Hypothalamus (tissue), 51 donors: Measurements from ENCODE around the gene NXN.
"Not testable (repeated sequence)": the region's sequence is repeated elsewhere in the genome, so short reads cannot be mapped to it uniquely, and the experiment has no call there.

Source experiments
- DNase-seq, 51 donors: peaks; one replicate each; lab custom pipeline; 2025; lab: John Stamatoyannopoulos, UW

NXN gene

DNA sequence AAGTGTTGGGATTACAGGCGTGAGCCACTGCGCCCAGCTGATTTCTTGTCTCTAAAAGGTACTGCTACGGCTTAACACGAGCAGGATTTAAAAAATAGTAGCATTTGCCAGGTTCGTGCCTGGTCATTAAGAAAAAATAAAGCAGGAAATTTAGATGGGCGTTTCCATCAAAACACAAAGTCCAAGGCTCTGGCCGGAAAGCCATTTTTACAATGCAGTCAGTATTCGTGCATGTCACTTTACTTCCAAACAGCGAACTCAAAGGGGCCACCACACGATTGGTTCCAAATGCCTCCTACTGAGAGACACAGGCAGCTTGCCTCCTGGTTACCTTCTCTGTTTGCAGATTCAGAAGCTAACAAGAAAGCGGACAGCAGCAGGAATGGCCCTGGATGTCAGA lies 131.2 kb downstream of the NXN start:
- DNase-seq = no peak

DNA sequence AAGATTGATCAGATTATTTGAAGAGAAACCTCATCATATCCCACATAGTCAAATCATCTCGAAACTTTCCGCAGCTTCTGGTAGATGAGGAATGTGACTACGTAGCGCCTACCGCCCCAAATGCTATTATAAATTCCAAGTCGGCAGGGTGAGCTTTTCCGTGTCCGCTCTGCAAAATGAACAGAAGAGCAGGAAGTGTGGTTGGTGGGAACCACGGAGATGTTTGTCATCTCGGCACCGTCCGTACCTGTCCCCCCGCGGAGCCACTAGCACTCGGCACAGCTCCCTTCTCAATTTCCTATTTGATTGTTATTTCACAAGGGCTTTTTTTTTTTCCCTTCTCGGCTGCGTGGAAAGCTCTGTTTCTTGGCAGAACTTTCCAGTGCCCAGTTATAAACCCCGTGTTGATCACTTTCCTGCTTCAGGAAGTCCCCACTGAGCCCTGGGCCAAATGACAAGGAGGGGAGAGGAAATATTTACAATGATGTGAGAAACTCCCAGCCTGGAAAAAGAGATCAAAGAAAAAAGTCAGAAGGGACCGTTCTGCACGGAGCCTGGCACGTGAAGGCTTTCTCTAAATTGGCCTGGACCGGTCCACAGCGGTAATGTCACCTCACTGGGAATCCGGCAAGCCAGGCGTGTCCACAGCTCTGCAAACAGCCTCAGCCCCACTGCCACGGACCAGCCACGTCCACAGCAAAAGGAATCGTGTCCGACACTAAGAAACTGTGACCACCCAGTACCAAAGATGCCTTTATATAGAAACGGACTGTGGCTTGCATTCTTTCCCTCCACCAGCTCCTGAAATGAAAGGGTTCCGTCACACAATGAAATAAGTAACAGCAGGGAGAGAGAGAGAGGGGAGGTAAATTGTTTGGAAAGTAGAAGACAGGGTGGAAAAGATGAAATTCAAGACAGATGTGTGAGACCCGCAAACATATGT lies 132.4 kb downstream of the NXN start:
- DNase-seq = peak in 1 of 51 donors; percentile 1

DNA sequence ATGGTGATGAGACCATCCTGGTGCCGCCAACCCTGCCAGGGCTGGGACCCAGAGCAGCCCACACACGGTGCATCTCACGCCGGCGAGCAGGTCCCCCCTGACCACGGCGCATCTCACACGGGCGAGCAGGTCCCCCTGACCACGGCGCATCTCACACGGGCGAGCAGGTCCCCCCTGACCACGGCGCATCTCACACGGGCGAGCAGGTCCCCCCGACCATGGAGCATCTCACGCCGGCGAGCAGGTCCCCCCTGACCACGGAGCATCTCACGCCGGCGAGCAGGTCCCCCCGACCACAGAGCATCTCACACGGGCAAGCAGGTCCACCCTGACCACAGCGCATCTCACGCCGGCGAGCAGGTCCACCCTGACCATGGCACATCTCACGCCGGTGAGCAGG lies 138.3 kb downstream of the NXN start:
- DNase-seq = peak in 1 of 51 donors; percentile 0

DNA sequence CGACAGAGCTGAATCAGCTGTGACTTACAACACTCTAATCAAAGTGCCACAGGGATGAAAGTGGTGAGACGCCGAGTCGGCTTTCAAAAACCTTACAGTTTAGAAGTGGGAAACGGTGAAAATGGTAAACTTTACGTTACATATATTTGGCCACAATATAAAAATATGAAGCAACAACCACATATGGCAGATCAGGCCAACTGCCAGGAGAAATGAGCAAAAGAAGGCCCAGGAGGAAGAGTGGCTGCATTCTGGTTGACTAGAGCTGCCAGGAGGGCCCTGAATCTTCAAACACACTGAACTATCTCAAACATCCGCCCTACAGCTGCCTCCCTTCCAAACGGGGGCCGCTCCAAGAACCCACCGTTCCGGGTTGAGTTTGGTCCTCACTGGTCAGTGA lies 141.1 kb downstream of the NXN start:
- no peak for DNase-seq

DNA sequence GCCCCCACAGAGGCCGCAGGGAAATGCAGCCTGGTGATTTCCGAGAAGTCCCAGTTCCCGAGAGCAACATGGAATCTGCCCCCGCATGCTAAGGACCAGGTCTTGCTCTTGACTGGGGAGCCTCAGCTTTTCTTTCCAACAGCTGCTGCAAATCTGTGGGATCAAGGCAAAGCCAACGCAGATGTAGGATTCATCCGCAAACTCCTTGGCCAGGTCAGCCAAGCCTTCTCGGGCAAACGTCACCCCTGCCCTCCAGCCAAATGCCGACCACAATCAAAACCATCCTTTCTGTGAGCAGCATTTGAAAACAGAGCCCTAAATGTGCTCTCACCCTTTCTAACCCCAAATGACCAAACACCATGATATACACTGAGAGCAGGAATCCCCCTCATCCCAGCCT lies 143.4 kb downstream of the NXN start:
- no peak for DNase-seq

DNA sequence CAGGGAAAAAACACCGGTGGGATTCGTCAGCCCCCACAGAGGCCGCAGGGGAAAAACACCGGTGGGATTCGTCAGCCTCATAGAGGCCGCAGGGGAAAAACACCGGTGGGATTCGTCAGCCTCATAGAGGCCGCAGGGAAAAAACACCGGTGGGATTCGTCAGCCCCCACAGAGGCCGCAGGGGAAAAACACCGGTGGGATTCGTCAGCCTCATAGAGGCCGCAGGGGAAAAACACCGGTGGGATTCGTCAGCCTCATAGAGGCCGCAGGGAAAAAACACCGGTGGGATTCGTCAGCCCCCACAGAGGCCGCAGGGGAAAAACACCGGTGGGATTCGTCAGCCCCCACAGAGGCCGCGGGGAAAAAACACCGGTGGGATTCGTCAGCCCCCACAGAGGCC lies 143.9 kb downstream of the NXN start:
- DNase-seq = not testable (repeated sequence)

DNA sequence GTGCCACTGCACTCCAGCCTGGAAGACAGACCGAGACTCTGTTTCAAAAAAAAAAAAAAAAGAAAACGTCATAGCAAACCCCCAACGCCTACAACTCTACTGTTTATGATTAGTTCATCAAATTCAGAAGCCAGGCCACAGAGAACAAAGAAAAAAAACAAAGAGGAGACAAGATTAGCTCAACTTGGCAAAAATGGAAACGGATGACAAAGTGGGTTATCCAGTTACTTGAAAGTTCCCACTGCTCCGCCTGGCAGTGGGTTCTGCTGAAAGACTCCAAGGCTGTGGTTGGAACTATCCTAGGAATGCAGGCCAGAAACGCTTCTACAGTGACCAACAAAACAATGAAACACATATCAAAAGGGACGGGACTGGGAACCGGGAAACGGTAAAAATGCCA lies 144.3 kb downstream of the NXN start:
- DNase-seq = no peak

DNA sequence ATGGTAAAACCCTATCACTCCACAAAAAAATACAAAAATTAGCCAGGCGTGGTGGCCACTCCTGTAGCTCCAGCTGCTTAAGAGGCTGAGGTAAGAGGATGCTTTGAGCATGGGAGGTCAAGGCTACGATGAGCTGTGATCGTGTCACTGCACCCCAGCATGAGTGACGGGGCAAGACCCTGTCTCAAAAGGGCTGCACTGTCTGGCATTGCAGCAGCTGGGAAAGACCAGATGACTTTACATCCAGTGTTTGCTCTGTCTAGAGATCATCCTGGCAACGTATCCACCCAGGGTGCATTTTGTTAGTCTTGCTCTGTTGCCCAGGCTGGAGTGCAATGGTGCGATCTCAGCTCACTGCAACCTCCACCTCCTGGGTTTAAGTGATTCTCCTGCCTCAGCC lies 145.4 kb downstream of the NXN start:
- no peak for DNase-seq

DNA sequence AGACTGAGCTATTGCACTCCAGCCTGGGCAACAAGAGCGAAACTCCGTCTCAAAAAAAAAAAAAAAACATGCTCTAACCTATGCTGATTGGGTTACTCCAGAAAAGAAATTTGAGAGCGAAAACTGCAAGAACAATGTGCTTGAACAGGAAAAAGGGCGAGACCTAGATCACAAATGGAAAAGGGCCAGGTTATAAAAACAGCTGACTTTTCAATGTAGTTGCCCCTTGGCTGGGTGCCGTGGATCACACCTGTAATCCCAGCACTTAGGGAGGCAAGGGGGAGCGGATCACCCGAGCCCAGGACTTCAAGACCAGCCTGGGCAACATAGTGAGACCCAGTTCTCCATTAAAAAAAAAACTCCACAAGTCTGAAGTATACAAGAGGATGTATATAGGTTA lies 148.6 kb downstream of the NXN start:
- no peak for DNase-seq

DNA sequence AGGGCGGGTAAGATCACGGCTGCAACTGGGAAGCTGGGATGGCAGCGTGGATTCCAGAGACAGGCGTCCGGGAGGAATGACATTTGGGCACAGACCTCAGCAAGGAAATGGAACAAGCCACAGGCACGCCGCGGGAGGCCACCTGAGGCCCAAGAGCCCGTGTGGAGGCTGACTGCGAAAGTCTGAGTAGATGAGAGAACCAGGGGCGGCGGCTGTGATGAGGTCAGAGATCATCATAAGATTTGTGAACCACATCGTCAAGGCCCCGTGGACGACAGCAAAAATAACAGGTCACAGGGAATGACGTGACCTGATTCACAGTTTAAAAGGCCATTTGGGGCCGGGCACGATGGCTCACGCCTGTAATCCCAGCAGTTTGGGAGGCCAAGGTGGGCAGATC lies 149.2 kb downstream of the NXN start:
- DNase-seq = no peak

DNA sequence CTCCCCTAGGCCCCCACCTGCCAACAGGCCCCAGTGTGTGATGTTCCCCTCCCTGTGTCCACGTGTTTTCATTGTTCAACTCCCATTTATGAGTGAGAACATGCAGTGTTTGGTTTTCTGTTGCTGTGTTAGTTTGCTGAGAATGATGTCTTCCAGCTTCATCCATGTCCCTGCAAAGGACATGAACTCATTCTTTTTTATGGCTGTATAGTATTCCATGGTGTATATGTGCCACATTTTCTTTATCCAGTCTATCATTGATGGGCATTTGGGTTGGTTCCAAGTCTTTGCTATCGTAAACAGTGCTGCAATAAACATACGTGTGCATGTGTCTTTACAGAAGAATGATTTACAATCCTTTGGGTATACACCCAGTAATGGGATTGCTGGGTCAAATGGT lies 150.0 kb downstream of the NXN start:
- not testable (repeated sequence) for DNase-seq

DNA sequence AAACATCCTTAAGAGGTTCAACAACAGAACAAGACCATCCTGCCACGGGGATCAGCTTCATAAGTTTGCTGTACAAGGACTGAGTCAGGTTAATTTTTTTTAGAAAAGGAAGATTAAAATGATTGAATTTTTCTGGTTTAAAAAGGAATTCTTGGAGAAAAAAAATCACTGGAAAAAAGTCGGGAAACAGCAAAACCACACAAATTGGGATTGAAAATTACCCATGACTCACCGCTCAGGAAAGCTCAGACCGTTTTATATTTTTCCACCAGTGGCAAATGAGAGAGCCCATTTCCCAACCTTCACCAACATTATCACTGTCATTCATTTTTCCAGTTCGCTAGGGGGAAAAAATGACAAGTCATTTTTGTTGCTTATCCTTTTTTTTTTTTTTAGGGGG lies 150.8 kb downstream of the NXN start:
- DNase-seq = no peak

DNA sequence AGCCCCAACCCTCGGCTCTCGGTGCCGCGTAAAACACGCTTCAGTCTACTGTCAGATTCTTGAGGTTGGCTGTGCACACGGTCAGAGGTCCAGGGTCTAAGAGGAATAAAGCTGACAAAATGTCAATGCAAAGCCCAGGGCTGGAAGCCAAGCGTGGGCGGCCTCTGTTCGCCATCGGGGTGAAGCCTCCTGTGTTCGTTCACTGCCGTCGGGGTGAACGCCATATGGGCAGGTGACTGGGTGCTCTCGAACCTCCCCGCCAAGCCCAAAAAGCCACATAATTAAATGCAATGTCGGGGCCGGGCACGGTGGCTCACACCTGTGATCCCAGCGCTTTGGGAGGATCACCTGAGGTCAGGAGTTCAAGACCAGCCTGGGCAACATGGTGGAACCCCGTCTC lies 152.8 kb downstream of the NXN start:
- DNase-seq = no peak

DNA sequence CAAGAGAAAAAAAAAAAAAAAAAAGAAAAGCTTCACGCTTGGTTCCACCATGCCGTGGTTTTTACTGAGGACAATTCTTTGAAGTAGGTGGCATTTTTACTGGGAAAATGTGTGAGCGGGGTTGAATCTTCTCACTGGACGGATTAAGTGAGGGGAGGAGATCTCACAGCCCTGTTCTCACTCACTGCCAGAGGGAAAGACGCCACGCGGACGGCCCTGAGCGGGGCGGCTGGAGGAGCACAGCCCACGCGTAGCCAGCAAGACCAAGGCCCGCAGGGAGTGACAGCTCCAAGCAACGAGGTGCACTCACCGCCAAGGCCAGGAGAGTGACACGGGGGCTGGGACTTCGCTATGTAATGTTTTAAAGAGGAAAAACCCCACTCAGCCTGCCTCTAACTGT lies 154.4 kb downstream of the NXN start:
- DNase-seq = no peak

DNA sequence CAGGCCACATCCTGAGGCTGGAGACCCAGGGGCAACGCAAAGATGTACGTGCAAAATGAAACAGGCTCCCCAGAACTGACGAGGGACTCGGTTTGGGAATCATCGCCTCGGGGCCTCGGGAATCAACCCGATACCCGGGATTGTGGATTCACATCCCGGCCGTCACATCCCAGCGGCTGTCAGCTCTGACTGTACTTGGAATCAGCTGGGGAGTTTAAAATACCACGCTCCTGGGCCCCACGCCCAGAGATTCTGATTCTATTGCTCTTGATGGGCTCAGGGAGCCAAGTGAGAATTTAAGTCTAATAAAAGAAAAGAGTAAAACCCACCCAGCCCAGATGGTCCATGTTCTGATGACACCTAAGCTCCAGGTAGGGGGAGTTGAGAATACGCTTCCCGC lies 155.2 kb downstream of the NXN start:
- peak in 1 of 51 donors; percentile 10 for DNase-seq

DNA sequence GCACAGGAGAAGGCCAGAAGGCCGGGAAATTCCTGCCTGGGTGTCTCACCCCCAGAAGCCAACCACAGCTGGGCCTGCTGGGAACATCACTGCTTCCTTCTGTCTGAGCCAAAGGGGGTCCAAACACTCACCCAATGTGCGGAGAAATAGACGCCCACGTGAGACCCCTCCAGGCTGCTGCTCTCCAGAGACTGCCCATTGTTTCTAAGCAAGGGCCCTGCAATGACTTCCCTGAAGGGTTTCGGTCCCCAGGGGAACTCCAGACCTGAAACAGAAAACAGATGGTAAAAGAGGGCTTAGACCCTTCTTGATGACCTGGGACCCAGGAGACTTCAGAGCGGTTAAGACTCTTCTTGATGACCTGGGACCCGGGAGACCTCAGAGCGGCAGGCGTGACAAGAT lies 156.1 kb downstream of the NXN start:
- no peak for DNase-seq

DNA sequence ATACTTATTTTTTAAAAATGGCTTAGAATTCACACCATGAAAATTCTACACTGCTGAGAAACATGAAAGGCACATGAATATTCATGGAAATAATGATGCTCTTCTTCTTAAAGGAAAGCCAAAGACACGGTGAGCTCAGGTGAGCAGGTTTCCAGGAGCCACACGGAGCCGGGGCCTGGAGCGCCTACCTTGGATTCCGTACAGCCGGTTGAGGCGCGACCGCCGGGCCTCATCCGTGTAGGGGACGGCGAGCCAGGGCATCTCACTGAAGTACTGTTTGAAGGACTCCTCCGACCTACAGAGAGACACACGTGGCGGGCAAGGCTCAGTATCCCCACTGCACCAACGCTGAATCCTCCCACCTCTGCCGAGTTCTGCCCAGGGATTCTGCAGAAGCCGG lies 160.3 kb downstream of the NXN start:
- DNase-seq = no peak

DNA sequence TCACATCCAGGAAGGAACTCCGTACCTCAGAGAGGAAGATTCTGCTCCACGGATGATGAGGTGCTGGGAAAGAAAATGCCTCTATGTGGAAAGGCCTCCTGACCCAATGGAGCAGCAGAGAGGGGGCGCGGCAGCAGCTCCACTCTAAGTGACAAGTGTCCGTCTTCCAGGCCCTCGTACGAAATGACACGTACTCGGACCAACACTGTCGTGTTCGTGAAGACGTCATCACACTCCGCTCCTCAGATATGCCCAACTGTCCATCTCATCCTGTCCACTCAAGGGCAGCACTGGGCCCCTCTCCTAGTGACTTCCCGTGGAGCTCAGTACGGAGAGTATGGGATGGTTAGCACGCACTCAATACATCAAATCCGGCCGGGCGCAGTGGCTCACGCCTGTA lies 165.2 kb downstream of the NXN start:
- DNase-seq = no peak

DNA sequence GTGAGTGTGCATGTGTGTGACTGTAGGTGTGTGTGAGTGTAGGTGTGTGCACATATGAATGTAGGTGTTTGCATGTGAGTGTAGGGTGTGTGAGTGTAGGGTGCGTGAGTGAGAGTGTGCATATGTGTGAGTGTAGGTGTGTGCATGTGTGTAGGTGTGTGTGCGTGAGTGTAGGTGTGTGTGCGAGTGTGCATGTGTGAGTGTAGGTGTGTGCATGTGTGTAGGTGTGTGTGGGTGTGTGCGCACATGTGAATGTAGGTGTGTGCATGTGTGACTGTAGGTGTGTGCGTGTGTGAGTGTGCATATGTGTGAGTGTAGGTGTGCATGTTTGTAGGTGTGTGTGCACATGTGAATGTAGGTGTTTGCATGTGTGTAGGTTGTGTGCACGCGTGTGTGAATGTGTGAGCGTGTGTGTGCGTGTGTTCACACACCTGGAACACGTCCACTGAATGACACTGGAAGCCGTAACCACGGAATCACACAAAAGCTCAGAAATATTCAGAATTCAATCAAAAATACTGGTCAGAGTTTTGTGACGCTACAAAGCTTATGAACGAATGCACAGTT lies 166.9 kb downstream of the NXN start:
- DNase-seq = no peak

DNA sequence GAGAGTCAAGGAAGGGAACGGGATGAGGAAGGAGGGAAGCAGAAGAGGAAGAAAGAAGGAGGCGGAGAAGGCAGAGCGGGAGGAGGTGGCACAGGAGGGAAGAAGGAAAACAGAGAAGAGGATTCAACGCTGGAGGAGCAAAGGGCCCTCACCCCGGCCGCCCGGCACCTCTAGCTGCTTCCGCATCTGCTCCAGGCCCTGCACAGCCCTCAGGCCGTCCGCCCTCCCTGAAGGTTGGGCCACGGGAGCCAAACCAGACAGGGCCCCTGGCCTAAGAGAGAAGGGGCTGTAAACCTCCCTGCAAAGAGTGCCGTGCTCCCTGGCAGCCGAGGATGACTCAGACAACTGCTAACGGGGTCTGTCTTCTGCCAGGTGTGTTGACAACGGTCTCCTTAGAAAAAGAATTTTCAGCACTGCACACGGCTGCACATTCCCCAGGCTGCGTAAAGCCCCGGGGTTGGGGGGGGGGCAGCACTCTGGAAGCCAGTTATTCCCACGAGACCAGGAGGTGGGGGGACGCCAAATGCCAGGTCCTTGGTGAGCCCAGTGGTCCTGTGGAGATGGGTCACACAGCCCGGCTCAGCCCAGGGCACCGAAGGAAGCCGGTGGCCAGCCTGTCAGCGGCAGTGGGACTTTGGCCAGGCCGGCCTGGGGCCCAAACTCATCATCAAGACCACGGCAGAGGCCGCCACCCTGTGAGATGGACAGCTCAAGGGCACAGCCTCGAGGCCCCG lies 168.4 kb downstream of the NXN start:
- no peak for DNase-seq

DNA sequence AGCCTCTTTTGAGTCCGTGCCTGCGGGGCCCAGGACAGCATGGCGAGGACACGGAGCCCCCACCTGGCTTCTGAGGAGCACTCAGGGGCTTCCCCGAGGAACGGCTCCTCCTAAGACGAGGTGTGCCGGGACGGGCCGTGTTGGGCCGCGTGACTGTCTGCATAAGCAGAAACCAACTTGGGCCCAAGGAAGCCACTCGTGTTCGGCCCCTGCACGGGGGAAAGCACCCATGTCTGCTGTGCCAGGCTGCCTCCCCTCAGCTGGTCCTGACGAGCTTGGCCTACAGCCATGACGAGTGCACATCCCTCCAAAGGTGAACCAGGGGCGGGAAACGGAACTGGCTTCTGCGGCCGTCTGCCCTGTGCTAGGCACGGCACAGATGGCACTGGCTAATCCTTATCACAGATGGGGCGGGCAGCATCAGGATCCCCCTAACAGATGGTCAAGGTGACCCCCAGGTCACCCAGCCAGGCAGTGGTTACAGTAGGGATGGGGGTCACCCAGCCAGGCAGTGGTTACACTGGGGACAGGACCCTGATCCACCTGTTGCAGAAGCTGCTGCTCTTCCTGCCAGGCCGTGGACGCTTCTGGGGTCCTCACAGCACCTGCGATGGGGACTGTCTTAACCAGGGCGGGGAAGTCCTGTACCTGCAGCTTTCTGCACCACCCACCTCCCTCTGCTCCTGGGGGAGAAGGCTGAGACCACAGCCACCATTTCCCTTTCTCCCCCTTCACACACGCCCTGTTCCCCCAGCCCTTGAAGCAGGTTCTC lies 171.9 kb downstream of the NXN start:
- DNase-seq = no peak
